ENCODE results near the gene LEFTY2. TPM values are rescaled to one million over a fixed set of nuclear protein-coding genes. Genes with fewer than 3 reads are reported as not detected.

Gene LEFTY2
- total and polyA plus RNA-seq, 10 of the 15 experiments (the other 5 are each of a cell fraction or from before 2014, with no cell fraction given): not detected

GRCh38 chr1:225923692-225924555, 17.1 kb downstream of the LEFTY2 start, which contains the start of gene PYCR2 (continued):
- TF ChIP-seq HDAC2 (IDR thresholded peaks at IDR 0.05) (no peak), PAX8 (IDR thresholded peaks at IDR 0.05) (no peak), HSF1 (IDR thresholded peaks at IDR 0.05; ENCODE audit: low read depth, low read length) (no peak), ATF3 (IDR thresholded peaks at IDR 0.05; ENCODE audit: borderline replicate concordance, extremely low read depth, low read depth, low read length) (peak; percentile 71; the same call in 1 of the 2 replicates), JUND (IDR thresholded peaks at IDR 0.05; ENCODE audit: low read depth, low read length) (no peak), SREBF1 (IDR thresholded peaks at IDR 0.05; ENCODE audit: low read length) (no peak), CREB1 (IDR thresholded peaks at IDR 0.05; ENCODE audit: low read depth) (peak; percentile 75), ETV6 (conservative IDR thresholded peaks at IDR 0.05 in 1 of 2, IDR thresholded peaks at IDR 0.05 in 1 of 2; ENCODE audit: borderline replicate concordance in 1 of 2, low read depth in 1 of 2) (peak in 1 of 2 experiments; percentile 46; a peak in 2 of 4 replicates), CBX5 (IDR thresholded peaks at IDR 0.05; ENCODE audit: low read depth) (peak; percentile 48; the same call in 1 of the 2 replicates), RB1 (IDR thresholded peaks at IDR 0.05; ENCODE audit: borderline replicate concordance) (peak; percentile 81; the same call in 1 of the 2 replicates), E2F8 (IDR thresholded peaks at IDR 0.05; ENCODE audit: low read depth, partially characterized antibody) (no peak), NFYA (IDR thresholded peaks at IDR 0.05; ENCODE audit: borderline replicate concordance, low read depth, low read length) (peak; percentile 12; the same call in 1 of the 2 replicates), CREM (IDR thresholded peaks at IDR 0.05; ENCODE audit: low read depth) (peak; percentile 82), NR2C1 (IDR thresholded peaks at IDR 0.05) (no peak), ZBTB11 (CRISPR knock-in tag; IDR thresholded peaks at IDR 0.05) (peak; percentile 74), EGR1 (IDR thresholded peaks at IDR 0.05; ENCODE audit: borderline replicate concordance in 1 of 2, low read depth in 2 of 2, low read length in 2 of 2) (peak in 1 of 2 experiments; percentile 41; a peak in 2 of 3 replicates), MEF2A (IDR thresholded peaks at IDR 0.05; ENCODE audit: insufficient read depth, low read depth, low read length) (no peak), NFIC (IDR thresholded peaks at IDR 0.05; ENCODE audit: low read depth, low read length) (no peak), FOXM1 (IDR thresholded peaks at IDR 0.05; ENCODE audit: low read depth, low read length) (no peak), MEF2B (IDR thresholded peaks at IDR 0.05; ENCODE audit: partially characterized antibody, poor library complexity, severe bottlenecking) (no peak), TAF1 (IDR thresholded peaks at IDR 0.05; ENCODE audit: borderline replicate concordance, low read depth, low read length) (peak; percentile 75; the same call in 1 of the 2 replicates)
